CD8-positive, alpha-beta memory T cell (primary cell): ENCODE measurements around the gene TENT4A. TPM values are rescaled to one million over a fixed set of nuclear protein-coding genes. Genes with fewer than 3 reads are reported as not detected.
A peak's percentile ranks its signal among the peaks of the same experiment; 100 is the strongest.
"Not testable (repeated sequence)": the region's sequence is repeated elsewhere in the genome, so short reads cannot be mapped to it uniquely, and the experiment has no call there.

Experiments used
- CTCF ChIA-PET: fragments of 350-600 bp; sonication (Branson Sonifier 250); formaldehyde crosslinking; loops from one replicate; lab custom pipeline; 2021; ENCODE audit warnings: antibody characterized with exemption; lab: Charles Lee
- POLR2A ChIA-PET: fragments of 350-600 bp; sonication (Branson Sonifier 250); formaldehyde crosslinking; loops from one replicate; lab custom pipeline; 2021; ENCODE audit warnings: antibody characterized with exemption; lab: Charles Lee
- DNase-seq, 5 donors: peaks; one replicate each; pipeline versions ENCODE4 v3.0.0 to v3.0.0-alpha.2; 2020 to 2022; ENCODE audit warnings: mixed read lengths in 1 of 5
- H3K27ac ChIP-seq: one replicate; pipeline ENCODE4 v1.7.0; 2013; ENCODE audit warnings: low read depth, mild to moderate bottlenecking, low read length, moderate library complexity
- H3K27me3 ChIP-seq: 2 replicates; pipeline ENCODE4 v1.7.0; 2013; ENCODE audit warnings: low read length, mild to moderate bottlenecking; ENCODE audit not compliant: insufficient read depth, poor library complexity, severe bottlenecking
- H3K36me3 ChIP-seq: 2 replicates; pipeline ENCODE4 v1.7.0; 2013; ENCODE audit warnings: mild to moderate bottlenecking, low read length, moderate library complexity; ENCODE audit not compliant: insufficient read depth
- H3K4me1 ChIP-seq: 2 replicates; pipeline ENCODE4 v1.7.0; 2013; ENCODE audit warnings: mild to moderate bottlenecking, low read length, moderate library complexity; ENCODE audit not compliant: insufficient read depth
- H3K4me3 ChIP-seq: 2 replicates; pipeline ENCODE4 v1.7.0; 2013; ENCODE audit warnings: mild to moderate bottlenecking, low read length
- H3K9me3 ChIP-seq: 2 replicates; pipeline ENCODE4 v1.7.0; 2013; ENCODE audit warnings: mild to moderate bottlenecking, low read length
- H3K27ac Mint-ChIP-seq, 8 donors: one replicate each; pipeline ENCODE4 v1.8.0; 2020 to 2021; ENCODE audit warnings: mixed read lengths in 8 of 8, mild to moderate bottlenecking in 6 of 8, inconsistent platforms in 3 of 8, moderate library complexity in 3 of 8
- H3K27me3 Mint-ChIP-seq, 2 donors: one replicate each; pipeline ENCODE4 v1.8.0; 2020 to 2021; ENCODE audit warnings: mixed read lengths in 2 of 2, mild to moderate bottlenecking in 1 of 2, moderate library complexity in 1 of 2
- H3K36me3 Mint-ChIP-seq, 3 donors: one replicate each; pipeline ENCODE4 v1.8.0; 2020 to 2021; ENCODE audit warnings: mixed read lengths in 3 of 3, inconsistent platforms in 1 of 3, mild to moderate bottlenecking in 1 of 3
- H3K4me1 Mint-ChIP-seq, 3 donors: one replicate each; pipeline ENCODE4 v1.8.0; 2020 to 2021; ENCODE audit warnings: mixed read lengths in 3 of 3, inconsistent platforms in 1 of 3, mild to moderate bottlenecking in 1 of 3
- H3K4me3 Mint-ChIP-seq, 7 donors: one replicate each; pipeline ENCODE4 v1.8.0; 2020 to 2021; ENCODE audit warnings: mixed read lengths in 7 of 7, mild to moderate bottlenecking in 6 of 7, moderate library complexity in 4 of 7, inconsistent platforms in 2 of 7
- H3K9me3 Mint-ChIP-seq, 5 donors: one replicate each; pipeline ENCODE4 v1.8.0; 2020 to 2022; ENCODE audit warnings: mixed read lengths in 5 of 5, mild to moderate bottlenecking in 3 of 5, moderate library complexity in 2 of 5, inconsistent platforms in 1 of 5
- polyA plus RNA-seq: library from polyadenylated mRNA; unstranded; fragments of 300-500 nt; fragmentation: Illumina TruSeq; gene quantifications from one replicate; pipeline ENCODE4 v1.2.3, GENCODE V29; 2021
- total RNA-seq, 2 experiments: library from RNA; stranded (reverse); gene quantifications; one replicate each; pipeline ENCODE4 v1.2.3, GENCODE V29; 2021

TENT4A gene
- total and polyA plus RNA-seq, 3 experiments from 2014 or later, result 1.1 to 28.4 (median 25.6) TPM

DNA sequence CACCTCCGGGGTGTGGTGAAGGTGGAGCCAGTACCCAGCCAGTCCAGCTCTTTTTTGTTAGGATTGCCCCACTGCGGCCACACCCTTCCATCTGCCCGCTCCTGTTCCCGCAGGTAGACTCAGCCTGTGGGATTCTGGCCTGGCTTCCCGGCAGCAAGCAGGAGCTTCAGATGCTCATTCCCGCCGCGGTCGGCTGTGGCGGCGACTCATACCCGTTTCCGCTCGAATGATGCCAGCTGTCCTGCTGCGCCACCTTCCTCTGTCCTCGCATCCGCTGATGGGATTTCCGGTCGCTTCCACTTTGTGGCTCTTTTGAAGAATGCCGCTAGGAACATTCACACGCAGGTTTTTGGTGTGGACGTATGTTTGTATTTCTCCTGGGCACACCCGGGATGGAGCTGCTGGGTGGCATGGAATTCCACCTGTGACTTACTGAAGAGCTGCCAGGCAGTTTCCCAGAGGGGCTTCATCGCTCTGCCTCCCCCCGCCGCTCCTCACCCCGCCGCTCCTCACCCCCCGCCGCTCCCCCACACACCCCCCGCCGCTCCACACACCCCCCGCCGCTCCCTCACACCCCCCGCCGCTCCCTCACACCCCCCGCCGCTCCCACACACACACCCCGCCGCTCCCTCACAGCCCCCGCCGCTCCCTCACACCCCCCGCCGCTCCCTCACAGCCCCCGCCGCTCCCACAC, 60.3 kb downstream of the TENT4A start:
- Histone ChIP-seq H3K27ac (no peak overlapping the region), H3K27me3 (no peaks in the 10 kb centered on the region), H3K36me3 (no peaks in the 10 kb centered on the region), H3K9me3 (no peaks in the 10 kb centered on the region), H3K4me3 (no peak overlapping the region), H3K4me1 (no peaks in the 10 kb centered on the region)
- H3K4me1 Mint-ChIP-seq, result peaks cover 7 to 10% (median 7%) of the 10 kb centered on the region in 3 donors
- CTCF ChIA-PET, result interaction anchor here (0.6 kb wide), 1 partner anchor 1635 kb away, joined by 3 read pairs; no protein-coding TSS in a partner anchor
- H3K27me3 Mint-ChIP-seq, result peaks cover 11 to 17% of the 10 kb centered on the region in 2 donors
- peaks cover 0 to 2% (median 0%) of the 10 kb centered on the region in 5 donors for H3K9me3 Mint-ChIP-seq
- H3K36me3 Mint-ChIP-seq, result no peaks in the 10 kb centered on the region
- H3K27ac Mint-ChIP-seq, result no peak overlapping the region
- POLR2A ChIA-PET, result no interaction called here
- H3K4me3 Mint-ChIP-seq, result no peak overlapping the region
- DNase-seq, result no peak

DNA sequence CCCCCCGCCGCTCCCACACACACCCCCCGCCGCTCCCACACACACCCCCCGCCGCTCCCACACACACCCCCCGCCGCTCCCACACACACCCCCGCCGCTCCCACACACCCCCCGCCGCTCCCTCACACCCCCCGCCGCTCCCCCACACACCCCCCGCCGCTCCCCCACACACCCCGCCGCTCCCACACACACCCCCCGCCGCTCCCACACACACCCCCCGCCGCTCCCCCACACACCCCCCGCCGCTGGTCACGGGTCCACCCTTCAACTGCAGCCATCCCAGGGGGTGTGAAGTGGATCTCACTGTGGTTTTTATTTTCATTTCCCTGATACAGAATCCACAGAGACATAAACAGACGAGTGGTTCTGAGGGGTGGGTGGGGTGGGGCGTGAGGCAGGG, 61.0 kb downstream of the TENT4A start:
- H3K9me3 Mint-ChIP-seq, H3K27ac ChIP-seq, H3K4me1 ChIP-seq, CTCF ChIA-PET, DNase-seq, H3K36me3 ChIP-seq, POLR2A ChIA-PET, H3K36me3 Mint-ChIP-seq, H3K27ac Mint-ChIP-seq, H3K4me3 ChIP-seq, H3K4me1 Mint-ChIP-seq, H3K27me3 ChIP-seq, H3K9me3 ChIP-seq: not testable (repeated sequence)
- Mint-ChIP-seq H3K4me3 (peak overlapping the region in 2 of 7 donors; percentile 19 to 39), H3K27me3 (peaks cover 11 to 17% of the 10 kb centered on the region in 2 donors)

DNA sequence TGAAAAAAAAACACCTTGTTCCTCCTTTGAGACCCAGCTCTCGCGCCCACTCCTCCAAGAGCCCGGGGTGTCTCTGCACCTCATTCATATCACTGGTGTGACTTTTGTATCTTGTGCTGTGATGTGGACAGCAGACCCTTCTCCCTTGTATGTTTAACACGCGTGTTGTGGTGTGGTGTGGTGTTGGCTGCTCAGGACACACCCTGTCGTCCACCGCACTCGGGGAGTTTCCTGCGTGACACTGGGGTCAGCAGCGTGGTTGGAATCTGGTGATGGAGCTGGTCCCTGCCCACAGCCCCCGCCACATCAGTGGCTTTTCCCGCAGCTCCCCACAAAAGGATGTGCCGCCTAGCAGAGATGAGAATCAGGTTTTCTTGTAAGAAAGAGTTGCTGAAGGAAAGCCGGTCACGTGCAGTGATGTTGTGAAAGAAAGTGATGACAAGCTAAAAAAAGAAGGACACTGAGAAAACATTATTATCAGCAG, 61.5 kb downstream of the TENT4A start:
- H3K9me3 ChIP-seq, result no peaks in the 10 kb centered on the region
- H3K36me3 ChIP-seq, result no peaks in the 10 kb centered on the region
- peaks cover 11 to 17% of the 10 kb centered on the region in 2 donors for H3K27me3 Mint-ChIP-seq
- peak overlapping the region in 3 of 7 donors; percentile 19 to 67 (median 39) for H3K4me3 Mint-ChIP-seq
- H3K27me3 ChIP-seq, result no peaks in the 10 kb centered on the region
- no peak overlapping the region for H3K27ac ChIP-seq
- H3K9me3 Mint-ChIP-seq, result peaks cover 0 to 2% (median 0%) of the 10 kb centered on the region in 5 donors
- H3K4me3 ChIP-seq, result no peak overlapping the region
- CTCF ChIA-PET, result no interaction called here
- no peaks in the 10 kb centered on the region for H3K4me1 ChIP-seq
- DNase-seq, result no peak
- POLR2A ChIA-PET, result no interaction called here
- H3K27ac Mint-ChIP-seq, result no peak overlapping the region
- peaks cover 7 to 10% (median 7%) of the 10 kb centered on the region in 3 donors for H3K4me1 Mint-ChIP-seq
- H3K36me3 Mint-ChIP-seq, result no peaks in the 10 kb centered on the region

DNA sequence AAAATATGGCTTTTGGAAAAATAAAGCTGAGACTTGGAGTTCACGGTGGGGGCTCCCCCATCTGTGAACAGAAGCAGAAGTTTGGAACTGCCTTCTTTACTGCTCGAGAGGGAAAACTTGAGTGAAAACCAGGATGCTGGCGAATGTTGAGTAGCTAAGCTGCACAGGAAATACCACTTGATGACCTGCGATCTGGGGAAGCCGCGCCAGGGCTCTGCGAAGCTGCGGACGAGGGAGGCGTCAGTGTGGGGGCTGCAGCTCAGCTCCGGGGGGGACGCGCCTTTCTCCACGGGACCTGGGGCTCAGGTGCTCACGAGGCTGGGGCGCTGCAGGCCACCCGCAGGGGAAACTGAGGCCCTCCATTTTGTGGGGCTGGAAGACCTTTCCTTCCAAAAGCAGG, 62.3 kb downstream of the TENT4A start:
- Histone ChIP-seq H3K4me3 (no peak overlapping the region), H3K27me3 (no peaks in the 10 kb centered on the region), H3K4me1 (no peaks in the 10 kb centered on the region), H3K9me3 (no peaks in the 10 kb centered on the region), H3K27ac (no peak overlapping the region), H3K36me3 (no peaks in the 10 kb centered on the region)
- H3K27me3 Mint-ChIP-seq, result peaks cover 12 to 20% of the 10 kb centered on the region in 2 donors
- ChIA-PET CTCF (no interaction called here), POLR2A (no interaction called here)
- H3K4me1 Mint-ChIP-seq, result peaks cover 7 to 10% (median 7%) of the 10 kb centered on the region in 3 donors
- peaks cover 0 to 2% (median 0%) of the 10 kb centered on the region in 5 donors for H3K9me3 Mint-ChIP-seq
- no peak overlapping the region for H3K27ac Mint-ChIP-seq
- DNase-seq, result no peak
- H3K4me3 Mint-ChIP-seq, result no peak overlapping the region
- H3K36me3 Mint-ChIP-seq, result no peaks in the 10 kb centered on the region

DNA sequence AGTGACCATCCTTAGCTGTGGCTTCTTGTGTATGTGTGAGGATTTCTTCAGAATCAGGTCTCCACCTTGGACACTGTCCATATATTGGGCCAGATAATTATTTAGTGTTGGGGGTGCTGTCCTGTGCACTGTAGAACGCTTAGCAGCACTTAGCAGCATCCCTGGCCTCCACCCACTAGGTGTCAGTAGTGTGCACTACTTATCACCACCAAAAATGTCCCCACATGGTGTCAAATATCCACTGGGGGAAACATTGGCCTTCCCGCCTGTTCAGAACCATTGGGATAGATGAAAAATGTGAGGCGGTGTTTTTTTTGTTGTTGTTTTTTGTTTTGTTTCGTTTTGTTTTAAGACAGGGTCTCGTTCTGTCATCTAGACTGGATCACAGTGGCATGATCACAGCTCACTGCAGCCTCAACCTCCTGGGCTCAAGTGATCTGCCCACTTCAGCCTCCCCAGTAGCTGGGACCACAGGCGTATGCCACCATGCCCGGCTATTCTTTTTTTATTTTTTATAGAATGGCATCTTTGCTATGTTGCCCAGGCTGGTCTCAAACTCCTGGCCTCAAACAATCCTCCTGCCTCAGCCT, 67.7 kb downstream of the TENT4A start:
- peaks cover 11 to 23% of the 10 kb centered on the region in 2 donors for H3K27me3 Mint-ChIP-seq
- ChIA-PET CTCF (no interaction called here), POLR2A (no interaction called here)
- Histone ChIP-seq H3K36me3 (no peaks in the 10 kb centered on the region), H3K4me1 (no peaks in the 10 kb centered on the region), H3K4me3 (no peak overlapping the region), H3K27ac (no peak overlapping the region), H3K9me3 (no peaks in the 10 kb centered on the region), H3K27me3 (no peaks in the 10 kb centered on the region)
- H3K9me3 Mint-ChIP-seq, result no peaks in the 10 kb centered on the region
- H3K4me1 Mint-ChIP-seq, result peaks cover 0 to 2% (median 0%) of the 10 kb centered on the region in 3 donors
- peak in 1 of 5 donors; percentile 10 for DNase-seq
- H3K4me3 Mint-ChIP-seq, result no peak overlapping the region
- H3K27ac Mint-ChIP-seq, result peak overlapping the region in 1 of 8 donors; percentile 30
- no peaks in the 10 kb centered on the region for H3K36me3 Mint-ChIP-seq

DNA sequence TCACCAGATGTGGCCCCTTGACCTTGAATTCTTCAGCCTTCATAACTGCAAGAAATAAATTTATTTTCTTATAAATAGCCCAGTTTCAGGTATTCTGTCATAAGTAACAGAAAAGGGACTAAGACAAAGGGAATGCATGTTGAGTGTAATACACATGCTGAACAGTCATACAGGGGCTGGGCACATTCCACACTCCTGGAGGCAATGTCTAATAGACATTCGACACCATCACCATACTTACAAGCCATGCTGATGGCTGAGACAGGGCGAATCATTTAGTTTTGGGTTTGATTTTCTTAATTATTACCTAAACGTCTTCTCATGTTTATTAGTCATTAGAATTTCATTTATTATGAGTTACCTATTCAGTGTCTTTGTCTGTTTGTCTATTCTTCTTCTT, 68.5 kb downstream of the TENT4A start:
- Mint-ChIP-seq H3K9me3 (no peaks in the 10 kb centered on the region), H3K27me3 (peaks cover 13 to 23% of the 10 kb centered on the region in 2 donors), H3K4me3 (no peak overlapping the region), H3K27ac (no peak overlapping the region), H3K4me1 (peaks cover 0 to 2% (median 0%) of the 10 kb centered on the region in 3 donors), H3K36me3 (no peaks in the 10 kb centered on the region)
- CTCF ChIA-PET, result no interaction called here
- no peak for DNase-seq
- H3K9me3 ChIP-seq, result no peaks in the 10 kb centered on the region
- H3K36me3 ChIP-seq, result no peaks in the 10 kb centered on the region
- H3K27ac ChIP-seq, result no peak overlapping the region
- no peak overlapping the region for H3K4me3 ChIP-seq
- no peaks in the 10 kb centered on the region for H3K27me3 ChIP-seq
- POLR2A ChIA-PET, result no interaction called here
- H3K4me1 ChIP-seq, result no peaks in the 10 kb centered on the region

DNA sequence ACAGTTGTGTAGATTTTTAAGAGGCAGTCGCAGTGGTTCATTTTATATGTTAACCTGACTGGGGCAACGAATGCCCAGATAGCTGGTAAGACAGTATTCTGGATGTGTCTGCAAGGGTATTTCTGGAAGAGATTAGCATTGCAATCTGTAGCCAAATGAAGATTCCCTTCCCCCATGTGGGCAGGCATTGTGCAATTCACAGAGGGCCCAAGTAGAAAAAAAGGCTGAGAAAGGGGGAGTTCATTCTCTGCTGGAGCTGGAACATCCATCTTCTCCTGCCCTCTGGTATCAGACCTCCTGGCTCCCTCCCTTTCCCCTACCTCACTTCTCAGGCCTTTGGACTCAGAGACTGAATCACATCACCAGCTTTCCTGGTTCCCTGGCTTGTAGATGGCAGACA, 70.6 kb downstream of the TENT4A start:
- Mint-ChIP-seq H3K4me1 (peaks cover 0 to 2% (median 0%) of the 10 kb centered on the region in 3 donors), H3K27me3 (peaks cover 13 to 14% of the 10 kb centered on the region in 2 donors), H3K36me3 (no peaks in the 10 kb centered on the region), H3K4me3 (no peak overlapping the region), H3K27ac (no peak overlapping the region), H3K9me3 (no peaks in the 10 kb centered on the region)
- Histone ChIP-seq H3K4me1 (no peaks in the 10 kb centered on the region), H3K27me3 (no peaks in the 10 kb centered on the region), H3K36me3 (no peaks in the 10 kb centered on the region), H3K27ac (no peak overlapping the region), H3K4me3 (no peak overlapping the region), H3K9me3 (no peaks in the 10 kb centered on the region)
- POLR2A ChIA-PET, result no interaction called here
- no peak for DNase-seq
- CTCF ChIA-PET, result no interaction called here

DNA sequence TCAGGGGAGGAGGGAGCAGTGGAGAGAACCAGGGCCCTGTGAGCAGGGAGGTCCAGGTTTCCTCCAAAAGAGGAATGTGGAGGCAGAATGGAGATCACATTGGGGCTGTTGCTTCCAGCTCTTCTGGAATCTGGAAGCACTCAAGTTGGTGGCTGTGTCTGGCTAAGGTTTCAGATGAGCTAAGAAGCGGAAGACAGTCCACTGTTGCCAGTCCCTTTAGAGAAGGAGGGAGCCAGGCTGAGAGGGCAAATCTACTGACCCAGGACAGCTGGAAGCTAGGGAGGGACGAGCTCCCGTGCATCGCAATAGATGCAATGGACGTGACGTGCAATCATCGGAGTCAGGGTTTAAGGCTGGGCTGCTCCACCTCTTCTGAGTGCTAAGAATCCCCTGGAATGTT, 71.2 kb downstream of the TENT4A start:
- POLR2A ChIA-PET, result no interaction called here
- H3K4me3 Mint-ChIP-seq, result no peak overlapping the region

More for the DNA sequence above, 71.2 kb downstream of the TENT4A start:
- Mint-ChIP-seq H3K27ac (no peak overlapping the region), H3K4me1 (peaks cover 0 to 2% (median 0%) of the 10 kb centered on the region in 3 donors), H3K36me3 (no peaks in the 10 kb centered on the region), H3K9me3 (no peaks in the 10 kb centered on the region), H3K27me3 (peaks cover 13 to 14% of the 10 kb centered on the region in 2 donors)
- CTCF ChIA-PET, result no interaction called here
- Histone ChIP-seq H3K4me1 (no peaks in the 10 kb centered on the region), H3K4me3 (no peak overlapping the region), H3K36me3 (no peaks in the 10 kb centered on the region), H3K27me3 (no peaks in the 10 kb centered on the region), H3K9me3 (no peaks in the 10 kb centered on the region), H3K27ac (no peak overlapping the region)
- DNase-seq, result no peak
